Trophoblast cell (in vitro differentiated cells and primary cell): ENCODE measurements around the gene HACE1.

Source experiments
- DNase-seq, 2 donors: peaks; one replicate each; pipeline ENCODE4 v3.0.0-alpha.2; 2016
- H2AFZ ChIP-seq: 2 replicates; pipeline ENCODE4 v1.6.1; 2013; ENCODE audit warnings: low read length, moderate library complexity, mild to moderate bottlenecking; ENCODE audit not compliant: insufficient read depth, poor library complexity
- H2AK5ac ChIP-seq: 2 replicates; pipeline ENCODE4 v1.6.1; 2013; ENCODE audit warnings: mild to moderate bottlenecking, low read length
- H2BK120ac ChIP-seq: 2 replicates; pipeline ENCODE4 v1.6.1; 2013; ENCODE audit warnings: low read length, mild to moderate bottlenecking, moderate library complexity; ENCODE audit not compliant: insufficient read depth, poor library complexity
- H2BK12ac ChIP-seq: 2 replicates; pipeline ENCODE4 v1.6.1; 2013; ENCODE audit warnings: mild to moderate bottlenecking, low read length, moderate library complexity
- H2BK5ac ChIP-seq: 2 replicates; pipeline ENCODE4 v1.6.1; 2013; ENCODE audit warnings: low read length, low read depth, moderate library complexity, mild to moderate bottlenecking; ENCODE audit not compliant: poor library complexity
- H3K14ac ChIP-seq: 2 replicates; pipeline ENCODE4 v1.6.1; 2013; ENCODE audit warnings: mild to moderate bottlenecking, low read length
- H3K18ac ChIP-seq: 2 replicates; pipeline ENCODE4 v1.6.1; 2013; ENCODE audit warnings: mild to moderate bottlenecking, low read length
- H3K23ac ChIP-seq: 2 replicates; pipeline ENCODE4 v1.6.1; 2013; ENCODE audit warnings: low read length
- H3K27ac ChIP-seq: 2 replicates; pipeline ENCODE4 v1.5.1; 2013; ENCODE audit warnings: low read depth, mild to moderate bottlenecking, inconsistent platforms, low read length, moderate library complexity
- H3K27me3 ChIP-seq: 2 replicates; pipeline ENCODE4 v1.6.1; 2013; ENCODE audit warnings: inconsistent platforms, mild to moderate bottlenecking, low read length, moderate library complexity; ENCODE audit not compliant: insufficient read depth
- H3K36me3 ChIP-seq, 2 experiments: 1 replicate in 1 of 2; 2 replicates in 1 of 2; pipeline ENCODE4 v1.6.1; 2013; ENCODE audit warnings: low read length in 2 of 2, mild to moderate bottlenecking in 2 of 2, moderate library complexity in 1 of 2; ENCODE audit not compliant: insufficient read depth in 2 of 2, control insufficient read depth in 1 of 2
- H3K4ac ChIP-seq: 2 replicates; pipeline ENCODE4 v1.6.1; 2013; ENCODE audit warnings: low read depth, mild to moderate bottlenecking, low read length, moderate library complexity
- H3K4me1 ChIP-seq, 2 experiments: 1 replicate in 1 of 2; 2 replicates in 1 of 2; pipeline ENCODE4 v1.6.1; 2013; ENCODE audit warnings: low read length in 2 of 2, mild to moderate bottlenecking in 2 of 2, moderate library complexity in 1 of 2; ENCODE audit not compliant: insufficient read depth in 2 of 2, control insufficient read depth in 1 of 2
- H3K4me2 ChIP-seq: 2 replicates; pipeline ENCODE4 v1.6.1; 2013; ENCODE audit warnings: inconsistent platforms, mild to moderate bottlenecking, low read length, moderate library complexity
- H3K4me3 ChIP-seq: 2 replicates; pipeline ENCODE4 v1.5.1; 2013; ENCODE audit warnings: mild to moderate bottlenecking, low read depth, low read length, inconsistent platforms
- H3K79me1 ChIP-seq: one replicate; pipeline ENCODE4 v1.6.1; 2013; ENCODE audit warnings: low read length
- H3K79me2 ChIP-seq: 2 replicates; pipeline ENCODE4 v1.6.1; 2013; ENCODE audit warnings: low read length, mild to moderate bottlenecking; ENCODE audit not compliant: control insufficient read depth, insufficient read depth, poor library complexity
- H3K9ac ChIP-seq: 2 replicates; pipeline ENCODE4 v1.6.1; 2013; ENCODE audit warnings: mild to moderate bottlenecking, low read length
- H3K9me3 ChIP-seq: 2 replicates; pipeline ENCODE4 v1.6.1; 2013; ENCODE audit warnings: low read depth, mild to moderate bottlenecking, control low read depth, inconsistent platforms, low read length; ENCODE audit not compliant: insufficient read depth
- H4K12ac ChIP-seq: 2 replicates; pipeline ENCODE4 v1.6.1; 2013; ENCODE audit warnings: low read depth, mild to moderate bottlenecking, low read length, moderate library complexity
- H4K8ac ChIP-seq: 2 replicates; pipeline ENCODE4 v1.6.1; 2013; ENCODE audit warnings: low read depth, mild to moderate bottlenecking, low read length, moderate library complexity
- H4K91ac ChIP-seq: one replicate; pipeline ENCODE4 v1.6.1; 2013; ENCODE audit warnings: low read depth, mild to moderate bottlenecking, low read length, moderate library complexity
- WGBS: extraction: QIAGEN DNeasy Blood & Tissue Kit; methylation state at CpG from one replicate; pipeline ENCODE4 v1.1.7; 2013; ENCODE audit warnings: missing lambda C conversion rate; ENCODE audit not compliant: insufficient read length, insufficient coverage; ENCODE audit errors: extremely low coverage; 5-methylcytosine and 5-hydroxymethylcytosine counted together

The HACE1 gene

DNA sequence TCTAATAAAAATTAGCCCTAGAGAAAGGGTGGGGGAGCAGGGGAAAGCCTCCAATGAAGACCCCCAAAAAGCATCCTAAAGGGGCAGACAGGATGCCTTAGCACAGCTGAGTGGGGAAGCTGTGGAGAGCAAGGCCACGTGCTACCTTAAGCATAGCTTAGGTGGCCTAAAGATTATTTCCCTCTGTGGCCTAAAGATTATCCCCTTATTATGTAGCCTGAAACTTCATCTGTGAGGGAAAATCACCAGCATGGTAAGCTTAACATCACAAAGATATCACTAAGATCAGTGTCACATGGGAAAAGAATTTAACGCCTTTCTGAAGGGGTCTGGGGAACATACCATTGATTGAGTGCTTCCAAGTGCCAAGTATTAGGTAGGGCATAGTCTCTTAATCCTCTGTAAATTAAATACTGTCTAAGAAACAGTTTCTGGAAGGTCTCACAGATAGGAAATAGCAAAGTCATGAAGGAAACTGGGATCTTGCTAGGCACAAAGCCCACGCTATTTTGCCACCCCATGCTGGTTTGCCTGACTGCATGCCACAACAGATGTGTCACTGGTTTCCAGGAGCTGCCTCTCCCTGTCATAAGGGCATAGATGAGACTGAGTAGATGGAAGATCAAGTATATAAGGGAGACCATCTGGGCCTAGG is 170.0 kb downstream of the HACE1 start:
- no peak overlapping the region for H3K4me3 ChIP-seq
- no peak overlapping the region for H3K4ac ChIP-seq
- H3K4me1 ChIP-seq = peaks cover 6 to 14% of the 10 kb centered on the region in 2 experiments
- peak overlapping the region; percentile 77 for H3K14ac ChIP-seq
- peak overlapping the region; percentile 75 for H2BK120ac ChIP-seq
- peak overlapping the region; percentile 95 for H2BK12ac ChIP-seq
- no peaks in the 10 kb centered on the region for H3K79me2 ChIP-seq
- no peak overlapping the region for H4K12ac ChIP-seq
- peaks cover 7% of the 10 kb centered on the region for H3K79me1 ChIP-seq
- H2AFZ ChIP-seq = no peak overlapping the region
- no peak overlapping the region for H3K18ac ChIP-seq
- DNase-seq = peak; percentile 88 to 89
- H3K36me3 ChIP-seq = no peaks in the 10 kb centered on the region
- H2AK5ac ChIP-seq = no peak overlapping the region
- H4K91ac ChIP-seq = peak overlapping the region; percentile 74
- H3K4me2 ChIP-seq = no peak overlapping the region
- peak overlapping the region; percentile 64 for H3K27ac ChIP-seq
- no peaks in the 10 kb centered on the region for H3K27me3 ChIP-seq
- H4K8ac ChIP-seq = no peak overlapping the region
- no CpG with 5 or more reads among the region's 3 CpGs for WGBS
- H3K9ac ChIP-seq = no peak overlapping the region
- peak overlapping the region; percentile 75 for H2BK5ac ChIP-seq
- no peaks in the 10 kb centered on the region for H3K9me3 ChIP-seq
- no peak overlapping the region for H3K23ac ChIP-seq

DNA sequence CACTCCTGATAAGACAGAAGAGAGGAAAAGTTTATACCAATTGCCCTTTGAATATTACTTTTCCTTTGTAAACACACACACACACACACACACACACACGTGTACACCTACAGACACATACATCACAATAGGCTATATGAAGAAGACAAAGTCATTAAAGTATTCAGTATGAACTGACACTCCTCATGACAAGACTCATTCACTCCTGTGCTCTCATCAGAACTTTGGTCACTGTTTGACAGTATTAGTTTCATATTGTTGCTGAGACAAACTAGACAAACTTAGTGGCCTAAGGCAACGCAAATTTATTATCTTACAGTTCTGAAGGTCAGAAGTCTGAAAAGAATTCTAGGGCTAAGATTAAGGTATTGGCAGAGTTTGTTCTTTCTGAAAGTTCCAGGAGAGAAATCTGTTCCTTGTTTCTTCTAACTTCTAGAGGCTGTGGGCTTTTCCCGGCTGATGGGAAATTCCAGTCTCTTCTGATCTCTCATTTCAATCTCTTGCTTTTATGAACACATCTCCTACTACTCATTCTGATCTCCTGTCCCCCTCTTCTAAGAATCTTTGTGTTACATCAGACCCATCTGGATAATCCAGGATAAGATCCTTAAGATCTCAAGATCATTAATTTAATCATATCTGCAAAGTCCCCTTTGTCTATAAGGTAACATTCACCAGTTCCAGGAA is 171.3 kb downstream of the HACE1 start:
- Histone ChIP-seq H4K12ac (no peak overlapping the region), H2BK12ac (no peak overlapping the region), H3K14ac (no peak overlapping the region), H3K79me1 (peaks cover 10% of the 10 kb centered on the region), H3K18ac (no peak overlapping the region), H3K9ac (no peak overlapping the region), H3K23ac (no peak overlapping the region), H4K8ac (no peak overlapping the region), H3K9me3 (no peaks in the 10 kb centered on the region), H3K4me1 (peaks cover 6 to 14% of the 10 kb centered on the region in 2 experiments), H3K79me2 (no peaks in the 10 kb centered on the region), H3K4me2 (no peak overlapping the region), H2BK120ac (no peak overlapping the region), H3K4ac (no peak overlapping the region), H2BK5ac (no peak overlapping the region), H3K27ac (no peak overlapping the region), H3K36me3 (no peaks in the 10 kb centered on the region), H4K91ac (no peak overlapping the region), H2AFZ (no peak overlapping the region), H3K4me3 (no peak overlapping the region), H2AK5ac (no peak overlapping the region), H3K27me3 (no peaks in the 10 kb centered on the region)
- no CpG with 5 or more reads among the region's 3 CpGs for WGBS
- DNase-seq = peak in 1 of 2 donors; percentile 12

DNA sequence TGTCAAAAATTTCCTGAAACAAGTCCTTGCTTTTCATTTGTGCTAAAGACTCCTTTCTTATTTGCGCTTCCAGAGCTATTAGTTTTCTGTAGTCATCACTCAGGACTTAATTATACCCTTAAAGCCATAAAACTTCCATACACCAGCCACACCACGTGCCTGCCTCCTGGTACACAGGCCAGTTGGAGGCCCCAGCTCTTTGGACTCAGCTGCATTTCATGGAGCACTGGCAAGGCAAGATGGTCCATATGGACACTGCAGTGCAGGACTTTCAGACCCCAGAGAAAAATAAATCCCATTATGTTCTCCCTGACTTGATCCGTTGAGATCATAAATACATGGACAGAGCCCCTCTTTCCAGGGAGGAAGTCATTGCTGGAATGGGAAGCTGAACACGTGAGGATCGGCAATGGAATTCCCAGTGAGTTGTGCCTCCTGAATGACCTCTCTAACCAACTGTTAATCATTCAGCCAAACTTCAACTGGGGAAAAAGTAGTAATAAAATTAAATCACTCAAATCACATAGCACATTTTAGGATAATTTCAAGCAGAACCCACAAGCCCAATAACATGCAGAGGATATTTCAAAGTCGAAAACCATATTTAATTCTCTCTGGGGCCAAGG is 173.1 kb downstream of the HACE1 start:
- no peak for DNase-seq
- Histone ChIP-seq H3K4ac (no peak overlapping the region), H3K4me2 (no peak overlapping the region), H3K9ac (no peak overlapping the region), H3K18ac (no peak overlapping the region), H3K27ac (no peak overlapping the region), H3K4me1 (peaks cover 6 to 14% of the 10 kb centered on the region in 2 experiments), H3K79me2 (no peaks in the 10 kb centered on the region), H4K91ac (no peak overlapping the region), H3K36me3 (no peaks in the 10 kb centered on the region), H3K9me3 (no peaks in the 10 kb centered on the region), H4K12ac (no peak overlapping the region), H2AFZ (no peak overlapping the region), H3K23ac (no peak overlapping the region), H2AK5ac (no peak overlapping the region), H3K4me3 (no peak overlapping the region), H2BK12ac (peak overlapping the region; percentile 51), H2BK5ac (no peak overlapping the region), H4K8ac (no peak overlapping the region), H3K27me3 (no peaks in the 10 kb centered on the region), H2BK120ac (no peak overlapping the region), H3K79me1 (peaks cover 11% of the 10 kb centered on the region), H3K14ac (no peak overlapping the region)
- WGBS = no CpG with 5 or more reads among the region's 6 CpGs

DNA sequence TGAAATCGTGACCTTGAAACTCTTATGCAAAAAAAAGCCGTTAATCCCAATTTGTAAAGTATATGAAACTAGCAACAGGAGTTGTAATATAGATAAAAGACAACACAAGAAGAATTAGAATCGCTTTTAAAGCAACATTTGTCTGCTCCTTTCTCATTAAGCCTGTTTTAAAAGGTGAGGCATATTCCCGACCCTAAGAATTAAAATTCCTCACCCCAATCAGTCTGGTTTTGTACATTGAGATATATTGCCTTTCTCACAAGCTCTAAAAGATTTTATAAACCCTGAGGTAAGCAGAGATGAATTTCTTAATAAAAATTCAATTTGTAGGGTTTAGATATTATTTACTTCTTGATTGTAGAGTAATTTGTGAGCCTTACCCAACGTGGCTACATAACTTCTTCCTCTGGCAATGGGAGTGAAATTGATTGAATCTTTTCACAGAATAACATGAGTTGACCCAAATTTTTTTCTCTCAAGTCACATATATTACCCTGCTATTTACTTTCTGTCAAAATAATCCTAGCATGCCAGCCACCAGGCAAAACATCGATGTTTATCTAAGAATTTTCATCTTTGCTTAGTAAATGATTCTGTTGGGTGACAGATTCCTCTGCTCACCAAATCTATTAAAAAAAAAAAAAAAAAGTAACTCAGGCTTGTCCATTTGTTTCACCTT is 173.7 kb downstream of the HACE1 start:
- H2BK12ac ChIP-seq = no peak overlapping the region
- WGBS = no CpG with 5 or more reads among the region's 6 CpGs
- H3K27ac ChIP-seq = no peak overlapping the region
- H3K4ac ChIP-seq = no peak overlapping the region
- no peak overlapping the region for H2BK120ac ChIP-seq
- H3K9ac ChIP-seq = no peak overlapping the region
- H2BK5ac ChIP-seq = no peak overlapping the region
- peaks cover 11% of the 10 kb centered on the region for H3K79me1 ChIP-seq
- H2AFZ ChIP-seq = no peak overlapping the region
- no peak overlapping the region for H3K18ac ChIP-seq
- no peak overlapping the region for H4K8ac ChIP-seq
- no peak overlapping the region for H3K14ac ChIP-seq
- no peak overlapping the region for H3K4me3 ChIP-seq
- no peaks in the 10 kb centered on the region for H3K79me2 ChIP-seq
- no peaks in the 10 kb centered on the region for H3K27me3 ChIP-seq
- H4K12ac ChIP-seq = no peak overlapping the region
- H2AK5ac ChIP-seq = no peak overlapping the region
- no peak for DNase-seq
- no peaks in the 10 kb centered on the region for H3K9me3 ChIP-seq
- no peak overlapping the region for H4K91ac ChIP-seq
- H3K23ac ChIP-seq = no peak overlapping the region
- H3K4me1 ChIP-seq = peaks cover 6 to 14% of the 10 kb centered on the region in 2 experiments
- H3K4me2 ChIP-seq = no peak overlapping the region
- H3K36me3 ChIP-seq = no peaks in the 10 kb centered on the region
